Fibroblast of skin of left quadriceps (primary cell): ENCODE results near the gene ATG10.
"Not testable (repeated sequence)": the region's sequence is repeated elsewhere in the genome, so short reads cannot be mapped to it uniquely, and the experiment has no call there.

Source experiments
- DNase-seq, 2 experiments: peaks; one replicate each; pipeline ENCODE4 v3.0.0-alpha.2; 2013; ENCODE audit warnings: low read depth in 2 of 2

Gene ATG10

GRCh38 chr5:81982172-81982685 lies 10.4 kb downstream of the ATG10 start:
- DNase-seq = not testable (repeated sequence)

GRCh38 chr5:81983148-81983547 lies 11.3 kb downstream of the ATG10 start:
- not testable (repeated sequence) for DNase-seq

DNA sequence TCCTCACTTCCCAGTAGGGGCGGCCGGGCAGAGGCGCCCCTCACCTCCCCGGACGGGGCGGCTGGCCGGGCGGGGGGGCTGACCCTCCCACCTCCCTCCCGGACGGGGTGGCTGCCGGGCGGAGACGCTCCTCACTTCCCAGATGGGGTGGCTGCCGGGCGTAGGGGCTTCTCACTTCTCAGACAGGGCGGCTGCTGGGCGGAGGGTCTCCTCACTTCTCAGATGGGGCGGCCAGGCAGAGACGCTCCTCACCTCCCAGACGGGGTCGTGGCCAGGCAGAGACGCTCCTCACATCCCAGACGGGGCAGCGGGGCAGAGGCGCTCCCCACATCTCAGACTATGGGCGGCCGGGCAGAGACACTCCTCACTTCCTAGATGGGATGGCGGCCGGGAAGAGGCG lies 11.7 kb downstream of the ATG10 start:
- DNase-seq = not testable (repeated sequence)

DNA sequence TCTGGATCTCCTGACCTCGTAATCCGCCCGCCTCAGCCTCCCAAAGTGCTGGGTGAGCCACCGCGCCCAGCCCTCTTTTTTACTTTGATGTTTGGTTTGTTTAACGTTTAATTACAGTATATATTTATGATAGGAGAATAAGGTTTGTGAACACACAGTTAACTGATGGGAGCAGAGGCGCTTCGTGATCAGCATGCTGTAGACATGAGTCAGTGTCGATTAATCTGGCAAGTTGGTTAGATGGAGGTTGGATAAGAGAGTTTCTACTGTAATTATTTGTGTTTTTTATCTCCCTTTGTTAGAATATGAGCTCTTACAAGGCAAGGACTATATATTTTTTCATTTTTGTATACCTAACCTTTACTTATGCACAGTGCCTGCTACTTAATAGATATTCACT lies 14.3 kb downstream of the ATG10 start:
- no peak for DNase-seq

DNA sequence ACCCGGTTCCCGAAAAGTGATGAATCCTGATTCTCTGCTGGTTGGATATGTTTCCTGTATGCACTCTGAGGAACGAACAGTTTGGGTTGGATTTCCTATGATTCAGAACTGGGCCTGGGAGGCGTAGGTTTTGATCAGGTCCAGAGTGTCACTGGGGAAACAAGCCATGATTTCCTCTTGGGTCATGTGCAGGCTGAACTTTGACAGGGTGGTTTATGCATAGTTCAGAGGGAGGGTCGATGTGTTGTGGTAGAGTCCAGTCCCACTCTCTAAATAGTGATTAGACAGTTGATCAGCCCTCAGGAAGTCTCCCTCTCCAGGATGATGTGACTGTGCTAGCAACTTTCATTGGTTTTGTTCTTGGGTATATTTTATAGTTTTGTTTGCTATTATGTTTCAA lies 17.4 kb downstream of the ATG10 start:
- DNase-seq = no peak

DNA sequence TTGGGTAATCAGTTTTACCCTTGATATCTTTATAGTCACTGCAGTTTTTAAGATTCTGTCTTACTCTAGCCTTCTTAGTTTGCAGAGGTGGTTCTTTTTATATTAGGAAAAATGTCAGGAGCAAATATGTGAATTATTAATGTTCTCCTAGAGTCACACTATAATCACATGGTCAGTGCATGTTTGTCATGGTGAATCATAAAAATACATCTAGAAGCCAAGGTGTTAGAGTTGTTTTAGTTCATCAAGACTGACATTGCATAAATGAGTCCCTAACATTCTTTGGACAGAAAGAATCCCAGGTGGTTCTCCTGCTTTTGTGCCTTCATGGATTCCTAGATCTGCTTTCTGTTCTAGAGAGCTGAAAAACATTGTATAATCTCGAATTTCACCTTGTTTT lies 22.9 kb downstream of the ATG10 start:
- no peak for DNase-seq

DNA sequence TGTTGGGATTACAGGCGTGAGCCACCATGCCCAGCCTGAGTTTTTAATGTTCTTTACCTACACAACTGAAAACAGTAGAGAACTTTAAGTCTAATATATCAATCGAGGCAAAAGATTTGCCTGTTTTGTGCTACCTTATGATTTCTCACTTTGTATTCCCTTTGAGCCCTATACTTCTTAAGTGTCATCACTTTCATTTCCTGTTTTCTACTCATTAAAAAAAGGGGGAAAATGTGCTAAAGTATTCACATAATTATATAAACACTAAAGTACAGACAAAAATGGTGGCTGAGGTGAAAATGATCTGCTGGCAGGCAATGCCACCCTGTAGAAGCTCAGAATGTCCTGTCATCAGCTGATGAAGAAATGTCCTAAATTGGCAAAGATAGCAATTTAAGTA lies 23.6 kb downstream of the ATG10 start:
- no peak for DNase-seq

- DNase-seq = no peak
Observed at GRCh38 chr5:82004511-82004910, 32.7 kb downstream of the ATG10 start.

DNA sequence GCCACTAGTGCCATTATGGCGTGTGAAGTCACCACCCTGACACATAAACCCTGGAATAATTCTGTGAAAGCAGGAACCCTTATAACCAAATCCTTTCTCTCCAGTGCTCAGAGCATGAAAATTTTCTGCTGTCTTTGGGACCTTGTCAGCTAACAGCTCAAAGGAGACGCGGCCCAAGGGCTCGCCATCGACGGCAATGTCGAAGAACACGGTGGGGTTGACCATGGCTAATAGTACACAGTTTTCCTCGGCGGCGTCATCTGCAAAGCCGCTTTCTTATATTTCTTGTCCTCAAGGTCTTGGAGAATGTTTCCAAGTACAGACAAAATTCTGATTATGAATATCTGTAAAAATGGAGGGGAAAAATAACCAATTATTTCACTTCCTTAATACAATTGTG lies 38.0 kb downstream of the ATG10 start:
- not testable (repeated sequence) for DNase-seq

DNA sequence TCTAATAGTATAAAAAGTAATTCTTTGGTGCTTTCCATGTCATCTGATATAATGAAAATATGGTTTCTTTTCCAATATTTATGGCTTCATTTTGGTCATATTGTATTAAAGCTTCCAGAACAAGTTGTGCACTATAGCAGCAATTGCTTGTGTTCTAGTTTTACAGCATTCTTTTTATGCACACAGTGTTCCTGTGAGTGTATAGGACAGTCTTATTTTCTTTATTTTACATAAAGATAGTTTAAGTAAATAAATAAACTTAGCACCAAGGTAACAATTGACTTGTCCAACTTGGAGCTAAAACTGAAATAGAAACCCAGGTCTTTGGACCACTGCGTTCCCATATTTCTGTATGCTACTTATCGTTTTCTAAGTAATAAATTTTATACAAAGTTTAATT lies 38.9 kb downstream of the ATG10 start:
- no peak for DNase-seq

- DNase-seq = peak in 1 of 2 experiments; percentile 8
Observed at GRCh38 chr5:82011761-82012160, 39.9 kb downstream of the ATG10 start.

DNA sequence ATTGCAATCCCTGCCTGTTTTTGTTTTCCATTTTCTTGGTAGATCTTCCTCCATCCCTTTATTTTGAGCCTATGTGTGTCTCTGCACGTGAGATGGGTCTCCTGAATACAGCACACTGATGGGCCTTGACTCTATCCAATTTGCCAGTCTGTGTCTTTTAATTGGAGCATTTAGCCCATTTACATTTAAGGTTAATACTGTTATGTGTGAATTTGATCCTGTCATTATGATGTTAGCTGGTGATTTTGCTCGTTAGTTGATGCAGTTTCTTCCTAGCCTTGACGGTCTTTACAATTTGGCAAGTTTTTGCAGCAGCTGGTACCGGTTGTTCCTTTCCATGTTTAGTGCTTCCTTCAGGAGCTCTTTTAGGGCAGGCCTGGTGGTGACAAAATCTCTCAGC lies 42.8 kb downstream of the ATG10 start:
- DNase-seq = not testable (repeated sequence)

- no peak for DNase-seq
Observed at GRCh38 chr5:82018462-82018861, 46.6 kb downstream of the ATG10 start.

DNA sequence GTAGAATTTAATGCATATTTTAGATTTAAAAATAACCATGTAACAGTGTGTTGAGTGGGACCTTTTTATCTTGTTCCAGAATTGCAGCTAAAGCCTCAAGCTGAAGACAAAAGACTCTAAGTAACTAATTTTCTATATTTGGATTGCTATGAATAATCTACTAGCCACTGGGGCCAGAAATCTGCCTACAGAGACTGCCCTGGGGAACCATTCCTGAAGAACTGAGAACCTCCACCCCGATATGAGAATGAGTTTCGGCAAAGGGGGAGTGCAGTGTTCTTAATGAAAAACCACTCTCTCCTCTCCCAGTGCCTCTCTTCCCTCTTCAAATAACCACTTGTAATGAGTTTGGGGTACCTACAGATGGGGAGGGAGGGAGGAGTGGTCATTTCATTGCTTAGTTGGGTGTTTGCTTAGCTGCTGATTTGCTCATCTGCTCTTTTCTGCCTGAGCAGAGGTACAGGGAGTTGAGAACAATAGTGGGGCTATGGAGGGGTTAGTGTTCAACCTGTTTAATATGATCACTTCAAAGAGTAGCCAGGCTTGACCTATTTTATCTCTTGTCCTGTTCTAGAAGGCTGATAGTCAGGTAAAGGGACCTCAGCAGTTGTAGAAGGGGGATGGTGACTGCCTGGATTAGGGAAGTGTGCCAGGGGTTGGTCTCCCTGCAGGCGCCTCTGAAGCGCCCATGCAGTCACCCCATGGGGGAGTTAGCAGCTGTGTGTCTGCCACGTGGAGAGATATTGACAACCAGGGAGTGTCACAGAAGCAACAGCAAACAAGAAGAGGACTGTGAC lies 47.7 kb downstream of the ATG10 start:
- no peak for DNase-seq

DNA sequence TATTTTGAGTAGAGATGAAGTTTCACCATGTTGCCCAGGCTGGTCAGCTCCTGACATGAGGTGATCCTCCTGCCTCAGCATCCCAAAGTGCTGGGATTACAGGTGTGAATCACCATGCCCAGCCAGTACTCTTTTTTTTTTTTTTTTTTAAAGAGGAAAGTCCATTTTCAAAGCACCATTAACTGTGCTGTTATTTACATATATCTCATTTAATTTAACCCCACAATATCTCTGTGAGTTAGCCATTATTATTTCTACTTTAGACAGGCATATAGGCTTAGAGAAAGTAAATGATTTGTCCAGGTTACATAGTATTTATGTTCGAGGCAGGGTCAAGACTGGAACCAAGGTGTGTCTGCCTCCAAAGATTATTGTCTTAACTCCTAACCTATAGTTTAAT lies 50.7 kb downstream of the ATG10 start:
- DNase-seq = no peak

GRCh38 chr5:82023644-82024043 lies 51.8 kb downstream of the ATG10 start:
- no peak for DNase-seq

GRCh38 chr5:82031220-82032119 lies 59.6 kb downstream of the ATG10 start:
- DNase-seq = no peak

DNA sequence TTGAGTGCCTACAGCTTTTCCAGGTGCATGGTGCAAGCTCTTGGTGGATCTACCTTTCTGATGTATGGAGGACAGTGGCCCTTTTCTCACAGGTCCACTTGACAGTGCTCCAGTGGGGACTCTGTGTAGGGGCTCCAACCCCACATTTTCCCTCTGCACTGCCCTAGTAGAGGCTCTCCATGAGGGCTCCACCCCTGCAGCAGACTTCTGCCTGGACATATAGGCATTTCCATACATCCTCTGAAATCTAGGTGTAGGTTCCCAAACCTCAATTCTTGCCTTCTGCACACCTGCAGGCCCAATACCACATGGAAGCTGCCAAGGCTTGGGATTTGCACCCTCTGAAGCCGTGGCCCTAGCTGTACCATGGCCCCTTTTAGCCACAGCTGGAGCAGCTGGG lies 71.1 kb downstream of the ATG10 start:
- DNase-seq = not testable (repeated sequence)

DNA sequence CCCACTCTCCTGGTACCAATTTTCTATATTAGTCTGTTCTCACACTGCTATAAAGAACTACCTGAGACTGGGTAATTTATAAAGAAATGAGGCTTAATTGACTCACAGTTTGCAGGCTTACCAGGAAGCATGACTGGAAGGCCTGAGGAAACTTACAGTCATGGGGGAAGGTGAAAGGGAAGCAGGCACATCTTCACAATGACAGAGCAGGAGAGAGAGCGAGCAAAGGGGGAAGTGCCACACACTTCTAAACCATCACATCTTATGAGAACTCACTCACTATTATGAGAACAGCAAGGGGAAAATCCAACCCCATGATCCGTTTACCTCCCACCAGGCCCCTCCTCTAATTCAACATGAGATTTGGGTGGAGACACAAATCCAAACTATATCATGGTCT lies 72.2 kb downstream of the ATG10 start:
- DNase-seq = no peak

GRCh38 chr5:82045554-82046275 lies 73.9 kb downstream of the ATG10 start:
- peak; percentile 29 to 38 for DNase-seq

DNA sequence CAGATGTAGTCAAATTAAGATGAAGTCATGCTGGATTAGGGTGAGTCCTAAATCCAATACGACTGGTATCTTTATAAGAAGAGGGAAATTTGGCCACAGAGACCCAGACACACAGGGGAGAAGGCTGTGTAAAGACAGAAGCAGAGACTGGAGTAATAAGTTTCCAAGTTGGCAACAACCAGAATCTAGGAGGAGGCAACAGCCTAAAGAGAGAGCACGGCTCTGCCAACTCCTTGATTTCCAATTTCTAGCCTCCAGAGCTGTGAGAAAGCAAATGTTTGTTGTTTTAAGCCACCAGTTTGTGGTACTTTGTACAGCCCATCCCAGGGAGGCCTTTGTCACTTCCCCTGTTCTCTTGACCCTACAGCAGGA lies 74.4 kb downstream of the ATG10 start:
- DNase-seq = no peak

DNA sequence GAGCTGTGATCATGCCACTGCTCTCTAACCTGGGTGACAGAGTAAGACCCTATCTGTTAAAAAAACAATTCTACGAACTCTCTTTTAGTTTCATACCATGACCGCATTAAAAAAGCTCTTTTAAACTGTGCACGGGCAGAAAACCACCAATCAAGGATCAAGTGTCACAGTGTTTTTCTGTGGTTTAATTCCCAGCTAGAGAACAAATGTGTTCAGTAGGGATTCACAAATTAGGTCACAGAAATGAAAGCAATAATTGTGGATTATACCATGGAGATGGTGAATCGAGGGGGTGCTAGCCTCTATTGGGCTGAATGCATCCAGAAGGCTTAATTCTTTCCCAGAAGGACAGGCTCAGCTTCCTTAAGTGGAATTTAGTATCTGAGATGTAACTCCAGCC lies 79.1 kb downstream of the ATG10 start:
- no peak for DNase-seq
